ENCODE results near the gene CIC.

DNA sequence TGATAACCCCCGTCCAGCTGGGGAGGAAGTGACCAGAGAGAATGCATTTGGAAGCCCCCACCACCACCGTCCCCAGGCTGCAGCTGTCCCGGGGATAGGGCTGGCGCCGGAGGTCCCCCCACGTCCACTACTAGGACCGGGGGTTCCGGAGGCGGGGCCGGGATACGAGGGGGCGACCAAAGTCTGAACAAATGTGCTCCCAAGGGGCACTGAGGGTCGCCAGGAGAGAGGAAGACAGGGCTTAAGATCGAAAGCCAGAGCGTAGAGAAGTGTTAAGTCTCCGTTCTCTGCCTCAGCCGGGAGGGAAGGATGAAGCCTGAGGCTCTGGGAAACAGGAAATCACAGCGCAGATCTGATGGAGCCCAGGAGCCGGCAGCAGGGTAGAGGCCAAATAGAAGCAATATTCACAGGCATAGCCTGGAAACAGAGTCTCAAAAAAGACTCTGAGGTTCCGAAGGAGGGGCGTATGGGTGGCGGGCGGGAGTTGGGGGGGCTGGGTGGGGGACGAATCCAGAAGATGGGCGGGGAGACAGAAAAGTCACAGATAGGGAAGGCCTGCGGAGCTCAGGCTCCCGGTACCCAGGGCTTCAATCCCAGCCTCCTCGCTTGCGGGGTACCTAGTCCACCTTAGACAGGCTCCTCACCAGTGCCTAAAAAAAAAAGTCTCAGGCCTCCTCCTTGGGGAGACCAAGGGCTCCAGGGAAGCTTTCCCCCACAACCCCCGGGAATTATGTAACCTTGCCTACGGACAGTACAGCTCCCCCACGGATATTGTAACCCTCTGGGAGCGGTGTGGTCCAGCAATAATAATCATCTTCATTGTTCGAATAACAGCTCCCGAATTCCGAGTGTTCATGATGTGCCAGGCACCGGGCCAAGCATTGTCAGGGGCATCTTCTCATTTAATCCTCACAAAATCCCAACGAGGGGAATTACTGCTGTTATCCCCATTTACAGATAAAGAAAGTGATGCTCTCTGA lies 13.0 kb upstream of the CIC start:
- peak in 1 of 2 donors; percentile 10 for TF ChIP-seq POLR2A (IDR thresholded peaks at IDR 0.05)
- TF ChIP-seq, protein P1, sequence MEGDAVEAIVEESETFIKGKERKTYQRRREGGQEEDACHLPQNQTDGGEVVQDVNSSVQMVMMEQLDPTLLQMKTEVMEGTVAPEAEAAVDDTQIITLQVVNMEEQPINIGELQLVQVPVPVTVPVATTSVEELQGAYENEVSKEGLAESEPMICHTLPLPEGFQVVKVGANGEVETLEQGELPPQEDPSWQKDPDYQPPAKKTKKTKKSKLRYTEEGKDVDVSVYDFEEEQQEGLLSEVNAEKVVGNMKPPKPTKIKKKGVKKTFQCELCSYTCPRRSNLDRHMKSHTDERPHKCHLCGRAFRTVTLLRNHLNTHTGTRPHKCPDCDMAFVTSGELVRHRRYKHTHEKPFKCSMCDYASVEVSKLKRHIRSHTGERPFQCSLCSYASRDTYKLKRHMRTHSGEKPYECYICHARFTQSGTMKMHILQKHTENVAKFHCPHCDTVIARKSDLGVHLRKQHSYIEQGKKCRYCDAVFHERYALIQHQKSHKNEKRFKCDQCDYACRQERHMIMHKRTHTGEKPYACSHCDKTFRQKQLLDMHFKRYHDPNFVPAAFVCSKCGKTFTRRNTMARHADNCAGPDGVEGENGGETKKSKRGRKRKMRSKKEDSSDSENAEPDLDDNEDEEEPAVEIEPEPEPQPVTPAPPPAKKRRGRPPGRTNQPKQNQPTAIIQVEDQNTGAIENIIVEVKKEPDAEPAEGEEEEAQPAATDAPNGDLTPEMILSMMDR (IDR thresholded peaks at IDR 0.05) = no peak
- no peak for TF ChIP-seq POLR2AphosphoS5 (IDR thresholded peaks at IDR 0.05)
- TF ChIP-seq EP300 (IDR thresholded peaks at IDR 0.05) = no peak
